ENCODE results near the gene CDC42EP5. TPM values are rescaled to one million over a fixed set of nuclear protein-coding genes. Genes with fewer than 3 reads are reported as not detected.
"Not testable (repeated sequence)": the region's sequence is repeated elsewhere in the genome, so short reads cannot be mapped to it uniquely, and the experiment has no call there.

The CDC42EP5 gene
- polyA plus RNA-seq, 3 donors: not detected

DNA sequence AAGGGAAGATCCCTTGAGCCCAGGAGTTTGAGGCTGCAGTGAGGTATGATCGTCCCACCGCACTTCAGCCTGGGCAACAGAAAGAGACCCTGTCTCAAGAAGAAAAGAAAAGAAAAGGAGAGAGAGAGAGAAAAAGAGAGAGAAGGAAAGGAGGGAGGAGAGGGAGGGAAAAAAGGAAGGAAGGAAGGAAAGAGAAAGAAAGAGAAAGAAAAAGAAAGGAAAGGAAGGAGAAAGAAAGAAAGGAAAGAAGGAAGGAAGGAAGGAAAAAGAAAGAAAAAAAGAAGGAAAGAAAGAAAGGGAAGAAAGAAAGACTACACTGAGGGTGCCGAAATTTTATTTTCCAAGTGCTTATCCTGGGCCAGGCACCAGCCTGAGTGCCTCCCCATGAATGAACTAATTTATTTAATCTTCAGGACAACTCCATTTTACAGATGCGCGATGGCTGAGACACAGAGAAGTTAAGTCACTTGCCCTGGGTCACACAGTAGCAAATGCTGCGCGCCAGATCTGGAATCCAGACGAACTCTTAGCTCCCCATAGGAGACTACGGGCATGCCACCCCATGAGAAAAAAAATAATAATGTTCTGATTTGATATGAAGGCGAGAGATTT lies 2.7 kb downstream of the CDC42EP5 start:
- peaks cover 38 to 82% of the 10 kb centered on the region in 2 donors for H3K27me3 ChIP-seq (ENCODE audit: control insufficient read depth in 2 of 2, insufficient read depth in 2 of 2, low read length in 2 of 2)
- H3K36me3 Mint-ChIP-seq: peaks cover 0 to 3% of the 10 kb centered on the region in 2 donors
- H3K27ac Mint-ChIP-seq: no peak overlapping the region
- H3K4me3 Mint-ChIP-seq: peak overlapping the region in 1 of 2 donors; percentile 85
- 93% methylated on average over 2 of the region's 10 CpGs for WGBS (ENCODE audit: insufficient coverage)
- peaks cover 13% of the 10 kb centered on the region for H3K4me1 Mint-ChIP-seq
- no peak overlapping the region for H3K27ac ChIP-seq (ENCODE audit: low read depth in 1 of 2, low read length in 2 of 2)
- H3K9me3 Mint-ChIP-seq: peaks cover 4 to 28% (median 18%) of the 10 kb centered on the region in 7 donors
- H3K27me3 Mint-ChIP-seq (ENCODE audit: low read depth in 3 of 3): peaks cover 70 to 87% (median 80%) of the 10 kb centered on the region in 3 donors
- peaks cover 10 to 12% of the 10 kb centered on the region in 2 donors for H3K4me1 ChIP-seq (ENCODE audit: control insufficient read depth in 1 of 2, insufficient read depth in 2 of 2, low read length in 2 of 2)
- H3K36me3 ChIP-seq (replicated peaks in 1 of 2; ENCODE audit: control insufficient read depth in 1 of 2, insufficient read depth in 2 of 2, low read length in 2 of 2): no peaks in the 10 kb centered on the region
- TF ChIP-seq, protein P1, sequence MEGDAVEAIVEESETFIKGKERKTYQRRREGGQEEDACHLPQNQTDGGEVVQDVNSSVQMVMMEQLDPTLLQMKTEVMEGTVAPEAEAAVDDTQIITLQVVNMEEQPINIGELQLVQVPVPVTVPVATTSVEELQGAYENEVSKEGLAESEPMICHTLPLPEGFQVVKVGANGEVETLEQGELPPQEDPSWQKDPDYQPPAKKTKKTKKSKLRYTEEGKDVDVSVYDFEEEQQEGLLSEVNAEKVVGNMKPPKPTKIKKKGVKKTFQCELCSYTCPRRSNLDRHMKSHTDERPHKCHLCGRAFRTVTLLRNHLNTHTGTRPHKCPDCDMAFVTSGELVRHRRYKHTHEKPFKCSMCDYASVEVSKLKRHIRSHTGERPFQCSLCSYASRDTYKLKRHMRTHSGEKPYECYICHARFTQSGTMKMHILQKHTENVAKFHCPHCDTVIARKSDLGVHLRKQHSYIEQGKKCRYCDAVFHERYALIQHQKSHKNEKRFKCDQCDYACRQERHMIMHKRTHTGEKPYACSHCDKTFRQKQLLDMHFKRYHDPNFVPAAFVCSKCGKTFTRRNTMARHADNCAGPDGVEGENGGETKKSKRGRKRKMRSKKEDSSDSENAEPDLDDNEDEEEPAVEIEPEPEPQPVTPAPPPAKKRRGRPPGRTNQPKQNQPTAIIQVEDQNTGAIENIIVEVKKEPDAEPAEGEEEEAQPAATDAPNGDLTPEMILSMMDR (IDR thresholded peaks at IDR 0.05): no peak
- intact Hi-C loops (cut with micrococcal nuclease): loop anchor here in 1 of 2 donors (10.0 kb wide), 2 partner anchors 124 to 204 kb away; partner anchors contain the start of gene LILRA1
- no peak overlapping the region for H3K9ac ChIP-seq (ENCODE audit: insufficient read depth, low read length, poor library complexity, severe bottlenecking)
- H3K9me3 ChIP-seq (replicated peaks in 1 of 2; ENCODE audit: control insufficient read depth in 1 of 2, insufficient read depth in 1 of 2, low read length in 2 of 2): peaks cover 3 to 12% of the 10 kb centered on the region in 2 donors
- no peak overlapping the region for H2AFZ ChIP-seq (ENCODE audit: insufficient read depth, low read depth, low read length, poor library complexity, severe bottlenecking)
- DNase-seq: no peak
- no peak overlapping the region for H3K4me3 ChIP-seq (replicated peaks in 1 of 3; ENCODE audit: low read depth in 2 of 3, low read length in 3 of 3)
- no peak overlapping the region for H3K4me2 ChIP-seq (replicated peaks; ENCODE audit: extremely low read depth, low read length, poor library complexity, severe bottlenecking)
- H4K20me1 ChIP-seq (ENCODE audit: insufficient read depth, low read length): peaks cover 5% of the 10 kb centered on the region
- H3K79me2 ChIP-seq (ENCODE audit: insufficient read depth, low read length): no peaks in the 10 kb centered on the region

DNA sequence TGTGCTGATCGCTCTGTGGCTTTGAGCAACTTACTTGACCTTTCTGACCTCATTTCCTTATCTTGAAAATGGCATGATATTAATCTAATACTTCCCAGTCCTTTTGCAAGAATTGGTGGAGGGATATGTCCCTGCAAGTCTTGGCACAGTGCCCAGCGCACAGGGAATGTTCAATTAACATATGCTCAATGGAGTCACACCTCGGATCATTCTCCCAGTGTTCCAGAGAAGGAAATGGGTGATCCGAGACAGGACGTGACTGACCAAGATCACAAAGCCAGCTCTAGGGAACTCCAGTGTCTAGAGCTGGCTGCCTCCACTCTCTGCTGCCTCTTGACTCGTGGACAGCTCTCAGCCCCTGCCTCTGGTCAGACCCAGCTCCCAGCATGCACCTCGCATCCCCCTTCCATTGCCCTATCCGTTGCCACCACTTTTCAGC lies 3.6 kb downstream of the CDC42EP5 start:
- Mint-ChIP-seq H3K27me3 (ENCODE audit: low read depth in 3 of 3) (peaks cover 61 to 83% (median 72%) of the 10 kb centered on the region in 3 donors), H3K4me3 (peak overlapping the region in 1 of 2 donors; percentile 85), H3K27ac (peak overlapping the region in 1 of 7 donors; percentile 36), H3K36me3 (peaks cover 0 to 3% of the 10 kb centered on the region in 2 donors), H3K4me1 (peaks cover 15% of the 10 kb centered on the region), H3K9me3 (peaks cover 4 to 30% (median 16%) of the 10 kb centered on the region in 7 donors)
- H3K27ac ChIP-seq (ENCODE audit: low read depth in 1 of 2, low read length in 2 of 2): no peak overlapping the region
- WGBS (ENCODE audit: insufficient coverage): 91% methylated on average over 7 of the region's 8 CpGs
- peaks cover 5% of the 10 kb centered on the region for H4K20me1 ChIP-seq (ENCODE audit: insufficient read depth, low read length)
- no peak for DNase-seq
- no peak overlapping the region for H3K4me3 ChIP-seq (replicated peaks in 1 of 3; ENCODE audit: low read depth in 2 of 3, low read length in 3 of 3)
- H3K4me2 ChIP-seq (replicated peaks; ENCODE audit: extremely low read depth, low read length, poor library complexity, severe bottlenecking): no peak overlapping the region
- no peaks in the 10 kb centered on the region for H3K79me2 ChIP-seq (ENCODE audit: insufficient read depth, low read length)
- H3K9me3 ChIP-seq (replicated peaks in 1 of 2; ENCODE audit: control insufficient read depth in 1 of 2, insufficient read depth in 1 of 2, low read length in 2 of 2): peaks cover 3 to 12% of the 10 kb centered on the region in 2 donors
- TF ChIP-seq, protein P1 (IDR thresholded peaks at IDR 0.05): no peak
- intact Hi-C loops (cut with micrococcal nuclease): no loop called here
- no peak overlapping the region for H2AFZ ChIP-seq (ENCODE audit: insufficient read depth, low read depth, low read length, poor library complexity, severe bottlenecking)
- H3K36me3 ChIP-seq (replicated peaks in 1 of 2; ENCODE audit: control insufficient read depth in 1 of 2, insufficient read depth in 2 of 2, low read length in 2 of 2): no peaks in the 10 kb centered on the region
- peaks cover 16 to 17% of the 10 kb centered on the region in 2 donors for H3K4me1 ChIP-seq (ENCODE audit: control insufficient read depth in 1 of 2, insufficient read depth in 2 of 2, low read length in 2 of 2)
- no peak overlapping the region for H3K9ac ChIP-seq (ENCODE audit: insufficient read depth, low read length, poor library complexity, severe bottlenecking)
- peaks cover 33 to 74% of the 10 kb centered on the region in 2 donors for H3K27me3 ChIP-seq (ENCODE audit: control insufficient read depth in 2 of 2, insufficient read depth in 2 of 2, low read length in 2 of 2)

DNA sequence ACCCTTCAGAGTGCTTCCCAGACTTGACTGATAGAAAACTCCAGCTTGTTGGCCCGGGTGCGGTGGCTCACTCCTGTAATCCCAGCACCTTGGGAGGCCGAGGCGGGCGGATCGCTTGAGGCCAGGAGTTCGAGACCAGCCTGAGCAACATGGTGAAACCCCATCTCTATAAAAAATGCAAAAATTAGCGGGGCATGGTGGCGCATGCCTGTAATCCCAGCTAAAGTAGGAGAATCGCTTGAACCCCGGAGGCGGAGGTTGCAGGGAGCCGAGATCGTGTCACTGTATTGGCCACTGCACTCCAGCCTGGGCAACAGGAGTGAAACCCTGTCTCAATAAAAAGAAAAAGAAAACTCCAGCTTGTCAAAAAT lies 7.0 kb downstream of the CDC42EP5 start:
- peaks cover 41 to 58% (median 53%) of the 10 kb centered on the region in 3 donors for H3K27me3 Mint-ChIP-seq (ENCODE audit: low read depth in 3 of 3)
- peaks cover 19 to 50% of the 10 kb centered on the region in 2 donors for H3K27me3 ChIP-seq (ENCODE audit: control insufficient read depth in 2 of 2, insufficient read depth in 2 of 2, low read length in 2 of 2)
- intact Hi-C loops (cut with micrococcal nuclease); H3K9me3 ChIP-seq (replicated peaks in 1 of 2; ENCODE audit: control insufficient read depth in 1 of 2, insufficient read depth in 1 of 2, low read length in 2 of 2); H3K4me3 ChIP-seq (replicated peaks in 1 of 3; ENCODE audit: low read depth in 2 of 3, low read length in 3 of 3); DNase-seq; H3K27ac Mint-ChIP-seq; H3K4me2 ChIP-seq (replicated peaks; ENCODE audit: extremely low read depth, low read length, poor library complexity, severe bottlenecking); H3K27ac ChIP-seq (ENCODE audit: low read depth in 1 of 2, low read length in 2 of 2); H3K9ac ChIP-seq (ENCODE audit: insufficient read depth, low read length, poor library complexity, severe bottlenecking); H2AFZ ChIP-seq (ENCODE audit: insufficient read depth, low read depth, low read length, poor library complexity, severe bottlenecking): not testable (repeated sequence)
- peaks cover 10% of the 10 kb centered on the region for H3K79me2 ChIP-seq (ENCODE audit: insufficient read depth, low read length)
- H3K4me1 Mint-ChIP-seq: peaks cover 32% of the 10 kb centered on the region
- H3K4me1 ChIP-seq (ENCODE audit: control insufficient read depth in 1 of 2, insufficient read depth in 2 of 2, low read length in 2 of 2): peaks cover 34 to 41% of the 10 kb centered on the region in 2 donors
- WGBS (ENCODE audit: insufficient coverage): 98% methylated on average over 7 of the region's 14 CpGs
- H3K4me3 Mint-ChIP-seq: peak overlapping the region in 1 of 2 donors; percentile 75
- H3K9me3 Mint-ChIP-seq: peaks cover 4 to 26% (median 15%) of the 10 kb centered on the region in 7 donors
- H3K36me3 Mint-ChIP-seq: peaks cover 11 to 12% of the 10 kb centered on the region in 2 donors
- H4K20me1 ChIP-seq (ENCODE audit: insufficient read depth, low read length): peaks cover 19% of the 10 kb centered on the region
- peaks cover 12% of the 10 kb centered on the region in 2 donors for H3K36me3 ChIP-seq (replicated peaks in 1 of 2; ENCODE audit: control insufficient read depth in 1 of 2, insufficient read depth in 2 of 2, low read length in 2 of 2)

Measured in CD14-positive monocyte (primary cell).